K562 (cell line): ENCODE data around the gene FAM199X. TPM values are rescaled to one million over a fixed set of nuclear protein-coding genes. Genes with fewer than 3 reads are reported as not detected.

Experiments
- ATAC-seq: fragments of 200-7000 bp; cut with Tn5 transposase; 3 replicates; pipeline ENCODE4 v1.9.1; 2020; ENCODE audit warnings: moderate library complexity
- BruUV-seq: library from RNA; stranded (reverse); fragments of 400-500 nt; replicated peaks from 2 replicates; lab custom pipeline; 2021; lab: Mats Ljungman, UMichigan
- CTCF ChIA-PET: fragments of 300-600 bp; formaldehyde crosslinking; extraction: SDS; loops from one replicate; lab custom pipeline; 2021; ENCODE audit warnings: low intra/inter-chr PET ratio; lab: Yijun Ruan, JAX
- POLR2A ChIA-PET: fragments of 300-600, 350-650 bp; sonication (Branson Sonifier 250); formaldehyde crosslinking; extraction: SDS; loops from one replicate; lab custom pipeline; 2021; ENCODE audit warnings: antibody characterized with exemption, inconsistent platforms; lab: Yijun Ruan, JAX
- DNase-seq, 4 experiments: peaks; one replicate each; pipeline versions ENCODE4 v3.0.0 to v3.0.0-alpha.2; 2011 to 2018; ENCODE audit warnings: low spot score in 3 of 4, mixed read lengths in 3 of 4; ENCODE audit errors: extremely low read depth in 1 of 4
- FAIRE-seq: peaks from 2 replicates; lab custom pipeline; 2011; peaks lifted over from hg19 to GRCh38; lab: Jason Lieb, UNC
- H2AFZ ChIP-seq: 2 replicates; pipeline ENCODE4 v1.6.0; 2011; ENCODE audit warnings: low read depth, low read length, control low read depth, inconsistent platforms
- H3K27ac ChIP-seq: fragments of 200-600 bp; 3 replicates; pipeline ENCODE4 v1.8.0; 2011; ENCODE audit warnings: low read depth, mild to moderate bottlenecking, control low read depth, inconsistent platforms, low read length, moderate library complexity, mixed read lengths; ENCODE audit errors: extremely low read depth
- H3K27me3 ChIP-seq, 2 experiments: fragments of 300-600 bp in 1 of 2; 2 replicates in 1 of 2; 3 replicates in 1 of 2; pipeline versions ENCODE4 v1.6.0 to v1.8.0; 2011; ENCODE audit warnings: inconsistent platforms in 2 of 2, low read length in 2 of 2, mild to moderate bottlenecking in 1 of 2, mixed read lengths in 1 of 2, moderate library complexity in 1 of 2; ENCODE audit not compliant: control insufficient read depth in 2 of 2, insufficient read depth in 2 of 2
- H3K36me3 ChIP-seq: fragments of 300-600 bp; 3 replicates; pipeline ENCODE4 v1.8.0; 2011; ENCODE audit warnings: mild to moderate bottlenecking, low read length, inconsistent platforms; ENCODE audit not compliant: control insufficient read depth, insufficient read depth
- H3K4me1 ChIP-seq, 2 experiments: fragments of 200-600 bp in 1 of 2; replicated peaks in 1 of 2; 2 replicates in 1 of 2; 3 replicates in 1 of 2; pipeline versions ENCODE4 v1.5.1 to v1.8.0; 2011; ENCODE audit warnings: inconsistent platforms in 2 of 2, low read length in 2 of 2, mild to moderate bottlenecking in 1 of 2, mixed read lengths in 1 of 2, moderate library complexity in 1 of 2; ENCODE audit not compliant: control insufficient read depth in 2 of 2, insufficient read depth in 2 of 2
- H3K4me2 ChIP-seq: 2 replicates; pipeline ENCODE4 v1.6.1; 2011; ENCODE audit warnings: low read length, control low read depth, inconsistent platforms, mixed read lengths; ENCODE audit not compliant: insufficient read depth
- H3K4me3 ChIP-seq: fragments of 200-600 bp; sonication (generic), shearing (Covaris generic); 2 replicates; pipeline ENCODE4 v1.5.1; 2016; ENCODE audit warnings: control low read depth, inconsistent platforms
- H3K79me2 ChIP-seq: fragments of 200-600 bp; 3 replicates; pipeline ENCODE4 v1.8.0; 2011; ENCODE audit warnings: low read length, inconsistent platforms; ENCODE audit not compliant: control insufficient read depth, insufficient read depth
- H3K9ac ChIP-seq, 2 experiments: 2 replicates each; pipeline versions ENCODE4 v1.6.0 to v1.6.1; 2011; ENCODE audit warnings: low read depth in 2 of 2, low read length in 2 of 2, control low read depth in 1 of 2, inconsistent platforms in 1 of 2, mild to moderate bottlenecking in 1 of 2, mixed read lengths in 1 of 2; ENCODE audit not compliant: insufficient read depth in 1 of 2
- H3K9me1 ChIP-seq: one replicate; pipeline ENCODE4 v1.6.0; 2011; ENCODE audit warnings: inconsistent platforms, mild to moderate bottlenecking, low read length, moderate library complexity; ENCODE audit not compliant: control insufficient read depth, insufficient read depth
- H3K9me3 ChIP-seq: replicated peaks from 2 replicates; pipeline ENCODE4 v1.5.1; 2011; ENCODE audit warnings: low read depth, low read length, inconsistent platforms; ENCODE audit not compliant: control insufficient read depth, insufficient read depth
- H4K20me1 ChIP-seq: replicated peaks from 2 replicates; pipeline ENCODE4 v1.6.1; 2011; ENCODE audit warnings: low read length, inconsistent platforms, mixed read lengths; ENCODE audit not compliant: control insufficient read depth, insufficient read depth
- ARNT ChIP-seq, 2 experiments: fragments of 450-650 bp; IDR thresholded peaks; 2 replicates each; pipeline ENCODE4 v1.6.1; 2016; ENCODE audit warnings: mild to moderate bottlenecking in 1 of 2
- BRF1 ChIP-seq: IDR thresholded peaks from 3 replicates; pipeline ENCODE4 v1.6.1; 2011; ENCODE audit warnings: borderline replicate concordance, mild to moderate bottlenecking; ENCODE audit not compliant: insufficient read length; ENCODE audit errors: extremely low read depth
- CBFB ChIP-seq: sonication (generic); formaldehyde crosslinking; IDR thresholded peaks from 2 replicates; pipeline ENCODE4 v1.4.0; 2020; ENCODE audit warnings: mild to moderate bottlenecking, missing genetic modification reagents
- CEBPG ChIP-seq, 3 experiments: fragments of 200-800 bp in 1 of 3; sonication (Bioruptor generic) in 1 of 3; sonication (generic) in 1 of 3; formaldehyde crosslinking in 1 of 3; IDR thresholded peaks in 2 of 3; conservative IDR thresholded peaks in 1 of 3; 2 replicates each; pipeline versions ENCODE4 v1.6.1 to v1.8.0; 2016 to 2022; ENCODE audit warnings: missing compliant biosample characterization in 2 of 3, missing genetic modification characterization in 2 of 3, mild to moderate bottlenecking in 1 of 3, missing genetic modification reagents in 1 of 3
- CHD1 ChIP-seq: fragments of 200-600 bp; sonication (generic); IDR thresholded peaks from one replicate; pipeline ENCODE4 v1.6.1; 2012; ENCODE audit warnings: mild to moderate bottlenecking, moderate library complexity, low read length, inconsistent platforms
- HDGF ChIP-seq: fragments of 450-650 bp; IDR thresholded peaks from 2 replicates; pipeline ENCODE4 v1.6.1; 2016
- HIVEP1 ChIP-seq: fragments of 250-450 bp; sonication (Bioruptor Pico); IDR thresholded peaks from 2 replicates; pipeline ENCODE4 v1.4.0; 2020; ENCODE audit warnings: mild to moderate bottlenecking
- PURB ChIP-seq: sonication (generic); formaldehyde crosslinking; IDR thresholded peaks from 2 replicates; pipeline ENCODE4 v1.9.0; 2021; ENCODE audit warnings: low read depth, mild to moderate bottlenecking, missing genetic modification reagents
- RAD51 ChIP-seq: fragments of 450-650 bp; IDR thresholded peaks from 2 replicates; pipeline ENCODE4 v1.7.1; 2016; ENCODE audit warnings: low read depth, mild to moderate bottlenecking, borderline replicate concordance
- TFAM ChIP-seq: fragments of 250-450 bp; sonication (Bioruptor Pico); conservative IDR thresholded peaks from 2 replicates; pipeline ENCODE4 v1.5.0; 2021; ENCODE audit warnings: mild to moderate bottlenecking, moderate library complexity
- WHSC1 ChIP-seq: IDR thresholded peaks from one replicate; pipeline ENCODE4 v1.6.1; 2012; ENCODE audit warnings: low read length, control low read depth, inconsistent platforms
- ZKSCAN1 ChIP-seq: fragments of 150-350 bp; IDR thresholded peaks from 2 replicates; pipeline ENCODE4 v1.6.1; 2016; ENCODE audit warnings: low read depth, low read length
- ZKSCAN8 ChIP-seq: fragments of 200-800 bp; sonication (Bioruptor generic); IDR thresholded peaks from 2 replicates; pipeline ENCODE4 v1.6.1; 2016; ENCODE audit warnings: missing genetic modification characterization, missing compliant biosample characterization
- ZNF253 ChIP-seq: fragments of 250-450 bp; sonication (Bioruptor Pico); conservative IDR thresholded peaks from 2 replicates; pipeline ENCODE4 v1.6.1; 2021; ENCODE audit warnings: mild to moderate bottlenecking
- ZNF644 ChIP-seq: fragments of 200-800 bp; sonication (Bioruptor generic); IDR thresholded peaks from 2 replicates; pipeline ENCODE4 v1.6.1; 2016; ENCODE audit warnings: low read depth, missing genetic modification characterization, missing compliant biosample characterization
- in situ Hi-C: fragments of 300-500 bp; cut with MboI; formaldehyde crosslinking; loops from 4 replicates; pipeline ENCODE4 v1.15.0; 2018; ENCODE audit warnings: inconsistent platforms, mixed read lengths
- intact Hi-C: fragments of 100-400 bp; cut with micrococcal nuclease; formaldehyde crosslinking; loops from 2 replicates; pipeline ENCODE4 v1.14.2; 2022
- polyA plus RNA-seq, 8 experiments: library from polyadenylated mRNA; depleted of rRNA in 4 of 8; stranded (reverse) in 5 of 8; unstranded in 3 of 8; fragments of >200 nt; fragmentation: Nextera tagmentation in 2 of 8; fragmentation: Illumina TruSeq in 1 of 8; extraction: Ambion mirVana in 2 of 8; extraction: Trizol in 1 of 8; gene quantifications; 2 replicates each; pipeline versions ENCODE4 v1.2.1 to v1.2.3, GENCODE V29; 2011 to 2014; ENCODE audit warnings: inconsistent platforms in 1 of 8, missing spikeins in 1 of 8
- total RNA-seq, 7 experiments: library from RNA; depleted of rRNA in 6 of 7; stranded (reverse); fragments of >200 nt in 6 of 7; fragmentation: Illumina TruSeq in 2 of 7; extraction: Trizol in 2 of 7; gene quantifications; 2 replicates each; pipeline versions ENCODE4 v1.2.1 to v1.2.3, GENCODE V29; 2011 to 2021; ENCODE audit warnings: low replicate concordance in 1 of 7
- TF ChIP-seq, protein P1 (sequence below), 2 experiments: fragments of 450-650 bp in 1 of 2; IDR thresholded peaks; 2 replicates each; pipeline ENCODE4 v1.6.1; 2011 to 2017; ENCODE audit warnings: low read depth in 2 of 2, antibody characterized with exemption in 1 of 2, borderline replicate concordance in 1 of 2, low read length in 1 of 2, mild to moderate bottlenecking in 1 of 2, mixed read lengths in 1 of 2; ENCODE audit not compliant: control insufficient read depth in 1 of 2

The FAM199X gene
- total and polyA plus RNA-seq, 9 of the 15 experiments (the other 6 are each of a cell fraction or from before 2014, with no cell fraction given): 4.6 to 22.2 (median 13.7) TPM

GRCh38 chrX:104117759-104118158 is 48.5 kb upstream of the FAM199X start:
- DNase-seq: no peak
- H3K9me1 ChIP-seq: no peaks in the 10 kb centered on the region
- no peak overlapping the region for H3K27ac ChIP-seq
- BruUV-seq: no TSS peak
- H3K9ac ChIP-seq: no peak overlapping the region
- POLR2A ChIA-PET: no interaction called here
- FAIRE-seq: no peak
- peaks cover 2 to 18% of the 10 kb centered on the region in 2 experiments; a peak in 2 of 5 replicates for H3K27me3 ChIP-seq
- in situ Hi-C loops: no loop called here
- no peak for TF ChIP-seq TFAM (CRISPR knock-in tag)
- no peak for TF ChIP-seq ZNF253
- TF ChIP-seq HIVEP1 (CRISPR knock-in tag): no peak
- no peak for TF ChIP-seq PURB (CRISPR knock-in tag)
- no peak for TF ChIP-seq RAD51
- TF ChIP-seq ARNT (IDR thresholded peaks at IDR 0.05): no peak
- no peak for TF ChIP-seq WHSC1
- TF ChIP-seq ZNF644 (tag): no peak
- TF ChIP-seq HDGF: no peak
- TF ChIP-seq, protein P1, sequence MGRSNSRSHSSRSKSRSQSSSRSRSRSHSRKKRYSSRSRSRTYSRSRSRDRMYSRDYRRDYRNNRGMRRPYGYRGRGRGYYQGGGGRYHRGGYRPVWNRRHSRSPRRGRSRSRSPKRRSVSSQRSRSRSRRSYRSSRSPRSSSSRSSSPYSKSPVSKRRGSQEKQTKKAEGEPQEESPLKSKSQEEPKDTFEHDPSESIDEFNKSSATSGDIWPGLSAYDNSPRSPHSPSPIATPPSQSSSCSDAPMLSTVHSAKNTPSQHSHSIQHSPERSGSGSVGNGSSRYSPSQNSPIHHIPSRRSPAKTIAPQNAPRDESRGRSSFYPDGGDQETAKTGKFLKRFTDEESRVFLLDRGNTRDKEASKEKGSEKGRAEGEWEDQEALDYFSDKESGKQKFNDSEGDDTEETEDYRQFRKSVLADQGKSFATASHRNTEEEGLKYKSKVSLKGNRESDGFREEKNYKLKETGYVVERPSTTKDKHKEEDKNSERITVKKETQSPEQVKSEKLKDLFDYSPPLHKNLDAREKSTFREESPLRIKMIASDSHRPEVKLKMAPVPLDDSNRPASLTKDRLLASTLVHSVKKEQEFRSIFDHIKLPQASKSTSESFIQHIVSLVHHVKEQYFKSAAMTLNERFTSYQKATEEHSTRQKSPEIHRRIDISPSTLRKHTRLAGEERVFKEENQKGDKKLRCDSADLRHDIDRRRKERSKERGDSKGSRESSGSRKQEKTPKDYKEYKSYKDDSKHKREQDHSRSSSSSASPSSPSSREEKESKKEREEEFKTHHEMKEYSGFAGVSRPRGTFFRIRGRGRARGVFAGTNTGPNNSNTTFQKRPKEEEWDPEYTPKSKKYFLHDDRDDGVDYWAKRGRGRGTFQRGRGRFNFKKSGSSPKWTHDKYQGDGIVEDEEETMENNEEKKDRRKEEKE (IDR thresholded peaks at IDR 0.05; ENCODE audit: borderline replicate concordance in 1 of 2, control insufficient read depth in 1 of 2, low read depth in 2 of 2, low read length in 1 of 2): no peak
- no peak for TF ChIP-seq BRF1
- no peak for TF ChIP-seq CEBPG (CRISPR knock-in tag; IDR thresholded peaks at IDR 0.05)
- TF ChIP-seq CEBPG (tag; conservative IDR thresholded peaks at IDR 0.05 in 1 of 2, IDR thresholded peaks at IDR 0.05 in 1 of 2): no peak
- TF ChIP-seq ZKSCAN1: no peak
- no peak for TF ChIP-seq ZKSCAN8
- TF ChIP-seq CBFB (CRISPR knock-in tag): no peak
- no peak for TF ChIP-seq CHD1
- no peaks in the 10 kb centered on the region for H3K9me3 ChIP-seq
- no peak for ATAC-seq
- H2AFZ ChIP-seq: no peak overlapping the region
- intact Hi-C loops: no loop called here
- no peaks in the 10 kb centered on the region for H3K79me2 ChIP-seq
- no peak overlapping the region for H3K4me2 ChIP-seq
- CTCF ChIA-PET: no interaction called here
- no peak overlapping the region for H3K4me3 ChIP-seq
- no peaks in the 10 kb centered on the region for H4K20me1 ChIP-seq
- H3K36me3 ChIP-seq: no peaks in the 10 kb centered on the region
- peaks cover 0 to under 1% of the 10 kb centered on the region in 2 experiments; a peak in 1 of 5 replicates for H3K4me1 ChIP-seq
